Left lung (tissue), 14 donors: ENCODE data around the gene GPX7. TPM values are rescaled to one million over a fixed set of nuclear protein-coding genes. Genes with fewer than 3 reads are reported as not detected.
A peak's percentile ranks its signal among the peaks of the same experiment; 100 is the strongest.

ENCODE experiments used
- ATAC-seq: fragments of 200-7000 bp; cut with Tn5 transposase; one replicate; pipeline ENCODE4 v1.9.1; 2020; ENCODE audit warnings: moderate library complexity
- DNase-seq, 4 donors: peaks; one replicate each; pipeline ENCODE4 v3.0.0-alpha.2; 2013 to 2020
- H3K27ac ChIP-seq, 2 donors: fragments of 200-600 bp; sonication (generic) in 1 of 2; one replicate each; pipeline versions ENCODE4 v1.5.0 to v1.8.0; 2020 to 2021
- H3K27me3 ChIP-seq, 2 donors: fragments of 200-600 bp; sonication (generic) in 1 of 2; one replicate each; pipeline versions ENCODE4 v1.5.0 to v1.8.0; 2020 to 2021
- H3K36me3 ChIP-seq, 2 donors: fragments of 200-600 bp; sonication (generic) in 1 of 2; one replicate each; pipeline versions ENCODE4 v1.5.0 to v1.8.0; 2020 to 2021
- H3K4me1 ChIP-seq, 2 donors: fragments of 200-600 bp; one replicate each; pipeline ENCODE4 v1.8.0; 2021
- H3K4me3 ChIP-seq, 2 donors: fragments of 200-600 bp; sonication (generic) in 1 of 2; one replicate each; pipeline versions ENCODE4 v1.5.0 to v1.8.0; 2020 to 2021; ENCODE audit warnings: mild to moderate bottlenecking in 1 of 2
- H3K9me3 ChIP-seq, 2 donors: fragments of 200-600 bp; sonication (generic) in 1 of 2; one replicate each; pipeline versions ENCODE4 v1.5.0 to v1.8.0; 2020 to 2021
- CTCF ChIP-seq, 2 donors: fragments of 200-600 bp; sonication (generic) in 1 of 2; IDR thresholded peaks; one replicate each; pipeline versions ENCODE4 v1.5.0 to v1.8.0; 2021; ENCODE audit warnings: antibody characterized with exemption in 2 of 2
- intact Hi-C, 2 donors: fragments of 100-400 bp; cut with DNase I; formaldehyde crosslinking; loops; one replicate each; pipeline versions ENCODE4 v1.11.2 to v1.14.2; 2022
- long read RNA-seq, 12 donors: library from polyadenylated mRNA in 2 of 12; unstranded in 2 of 12; transcript quantifications; one replicate each; pipeline ENCODE4 v2.0.0 and lab custom pipeline, GENCODE V29; 2019 to 2026
- polyA plus RNA-seq, 6 donors: library from polyadenylated mRNA; unstranded; fragments of 120-200 nt; gene quantifications; one replicate each; pipeline ENCODE4 v1.2.1, GENCODE V29; 2013; ENCODE audit not compliant: insufficient read length in 6 of 6
- total RNA-seq, 2 donors: library from RNA; stranded (reverse); fragmentation: NEBNext Ultra II Directional; extraction: Animal tissue kit (Norgen Biotek cat#: 25700); gene quantifications; one replicate each; pipeline ENCODE4 v1.2.1, GENCODE V29; 2021
- donor health status: DM: no; HTN: yes; CAD: no.
- donor health status: DM: no; HTN: no; CAD: no.

GPX7 gene
- total RNA-seq (10 to 100 TPM; 12.6 to 22.4 TPM), polyA plus RNA-seq (10 to 100 TPM; 72.1 to 89.4 (median 78.4) TPM)
- long read RNA-seq, donor 1, transcript GPX7-201 (3 exons, 1,228 nt), result major isoform, 83 of 96 reads
- long read RNA-seq, donor 1, partial matches to known transcripts, result 10 of 96 reads
- long read RNA-seq, donor 1, other reads (novel, unspliced or antisense), result 0 of 96 reads
- long read RNA-seq, donor 2, transcript GPX7-201 (3 exons, 1,228 nt), result major isoform, 63 of 70 reads
- long read RNA-seq, donor 2, partial matches to known transcripts, result 6 of 70 reads
- long read RNA-seq, donor 2, other reads (novel, unspliced or antisense), result 0 of 70 reads
- long read RNA-seq, donor 3, transcript GPX7-201 (3 exons, 1,228 nt), result major isoform, 48 of 49 reads
- long read RNA-seq, donor 3, partial matches to known transcripts, result 0 of 49 reads
- long read RNA-seq, donor 3, other reads (novel, unspliced or antisense), result 0 of 49 reads
- long read RNA-seq, donor 4, transcript GPX7-201 (3 exons, 1,228 nt), result major isoform, 26 of 29 reads
- long read RNA-seq, donor 4, partial matches to known transcripts, result 1 of 29 reads
- long read RNA-seq, donor 4, other reads (novel, unspliced or antisense), result 2 of 29 reads
- long read RNA-seq, donor 5, transcript GPX7-202 (2 exons, 873 nt), result minor isoform, 7 of 62 reads
- long read RNA-seq, donor 5, transcript GPX7-201 (3 exons, 1,228 nt), result major isoform, 50 of 62 reads
- long read RNA-seq, donor 5, partial matches to known transcripts, result 5 of 62 reads
- long read RNA-seq, donor 5, other reads (novel, unspliced or antisense), result 0 of 62 reads
- long read RNA-seq, donor 6, transcript GPX7-201 (3 exons, 1,228 nt), result major isoform, 62 of 65 reads
- long read RNA-seq, donor 6, partial matches to known transcripts, result 0 of 65 reads
- long read RNA-seq, donor 6, other reads (novel, unspliced or antisense), result 0 of 65 reads
- long read RNA-seq, donor 7, transcript GPX7-201 (3 exons, 1,228 nt), result major isoform, 31 of 38 reads
- long read RNA-seq, donor 7, partial matches to known transcripts, result 6 of 38 reads
- long read RNA-seq, donor 7, other reads (novel, unspliced or antisense), result 0 of 38 reads
- long read RNA-seq, donor 8, transcript GPX7-201 (3 exons, 1,228 nt), result major isoform, 42 of 42 reads
- long read RNA-seq, donor 8, partial matches to known transcripts, result 0 of 42 reads
- long read RNA-seq, donor 8, other reads (novel, unspliced or antisense), result 0 of 42 reads
- long read RNA-seq, donor 9, partial matches to known transcripts, result 0 of 1 reads
- long read RNA-seq, donor 9, other reads (novel, unspliced or antisense), result 0 of 1 reads
- long read RNA-seq, donor 10, transcript GPX7-201 (3 exons, 1,228 nt), result major isoform, 16 of 17 reads
- long read RNA-seq, donor 10, partial matches to known transcripts, result 0 of 17 reads
- long read RNA-seq, donor 10, other reads (novel, unspliced or antisense), result 1 of 17 reads
- long read RNA-seq, donor 11, transcript GPX7-201 (3 exons, 1,228 nt), result major isoform, 22 of 25 reads
- long read RNA-seq, donor 11, partial matches to known transcripts, result 0 of 25 reads
- long read RNA-seq, donor 11, other reads (novel, unspliced or antisense), result 0 of 25 reads
- long read RNA-seq, donor 12, transcript GPX7-201 (3 exons, 1,228 nt), result major isoform, 32 of 42 reads
- long read RNA-seq, donor 12, partial matches to known transcripts, result 0 of 42 reads
- long read RNA-seq, donor 12, other reads (novel, unspliced or antisense), result 6 of 42 reads

DNA sequence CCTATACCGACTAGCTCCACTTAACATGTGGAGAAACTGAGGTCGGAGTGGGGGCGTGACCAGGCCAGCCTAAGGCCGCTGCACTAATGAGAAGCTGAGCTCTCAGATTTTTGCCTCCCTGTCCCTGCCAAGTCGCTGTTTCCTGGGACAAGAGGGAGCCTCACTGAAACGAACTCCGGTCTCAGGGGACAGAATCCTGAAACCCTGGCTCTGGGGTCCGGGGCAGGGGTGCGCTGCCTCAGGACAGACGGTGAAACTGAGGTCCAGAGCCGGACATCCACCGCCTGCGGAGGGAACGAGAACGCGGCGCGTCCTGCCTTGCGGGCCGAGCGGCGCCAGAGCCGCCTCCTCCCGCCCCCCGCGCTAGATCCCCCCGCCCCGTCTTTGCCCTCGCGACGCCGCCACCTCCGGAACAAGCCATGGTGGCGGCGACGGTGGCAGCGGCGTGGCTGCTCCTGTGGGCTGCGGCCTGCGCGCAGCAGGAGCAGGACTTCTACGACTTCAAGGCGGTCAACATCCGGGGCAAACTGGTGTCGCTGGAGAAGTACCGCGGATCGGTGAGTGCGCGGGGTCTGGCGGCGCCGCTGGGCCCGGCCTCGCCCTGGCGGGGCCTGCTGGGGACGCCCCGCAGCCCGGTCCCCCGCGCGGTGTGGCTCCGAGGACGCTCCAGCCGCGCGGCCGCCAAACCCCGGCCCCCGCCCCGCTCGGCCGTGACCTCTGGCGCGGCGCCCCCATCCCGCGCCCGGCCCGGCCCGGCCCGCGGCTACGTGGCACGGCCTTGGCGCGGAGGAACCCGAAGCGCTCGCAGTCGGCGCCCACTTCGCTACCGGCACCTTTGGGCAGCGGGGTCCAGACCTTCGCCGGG lies at the start of gene GPX7:
Gene GPX7 (plus strand): TSS at position 381 of the 865 bp plus-strand sequence. CDS start 39 bp downstream, at position 420.
- H3K4me1 ChIP-seq, result peaks cover 7 to 34% of the 10 kb centered on the region in 2 donors
- H3K27me3 ChIP-seq, result no peaks in the 10 kb centered on the region
- peak; percentile 78 for ATAC-seq
- no peak for TF ChIP-seq CTCF (IDR thresholded peaks at IDR 0.05)
- intact Hi-C loops, result no loop called here
- no peaks in the 10 kb centered on the region for H3K9me3 ChIP-seq
- DNase-seq, result peak; percentile 47 to 86 (median 58)
- peak within 1 kb of the TSS; percentile 62 to 67 for H3K27ac ChIP-seq
- H3K4me3 ChIP-seq, result peak within 1 kb of the TSS; percentile 36 to 53
- H3K36me3 ChIP-seq, result peaks cover 0 to 12% of the 10 kb centered on the region in 2 donors

- H3K9me3 ChIP-seq, result no peaks in the 10 kb centered on the region
- intact Hi-C loops, result no loop called here
- TF ChIP-seq CTCF (IDR thresholded peaks at IDR 0.05), result no peak
- no peaks in the 10 kb centered on the region for H3K27me3 ChIP-seq
- peak; percentile 83 for ATAC-seq
- no peaks in the 10 kb centered on the region for H3K36me3 ChIP-seq
- H3K4me3 ChIP-seq, result peak within 1 kb of the TSS; percentile 89 to 96
- DNase-seq, result peak; percentile 80 to 95 (median 92)
- H3K27ac ChIP-seq, result peak within 1 kb of the TSS; percentile 84 to 93
- peaks cover 5 to 33% of the 10 kb centered on the region in 2 donors for H3K4me1 ChIP-seq
Observed at GRCh38 chr1:52552505-52553361, 49.4 kb upstream of the GPX7 start, which contains the start of gene TUT4. Gene TUT4, minus strand, starts transcription at chr1:52553092. Its CDS starts 26,812 bp downstream, at chr1:52526280.

GRCh38 chr1:52553362-52554266 lies 48.6 kb upstream of the GPX7 start:
- TF ChIP-seq CTCF (IDR thresholded peaks at IDR 0.05), result no peak
- Histone ChIP-seq H3K9me3 (no peaks in the 10 kb centered on the region), H3K36me3 (no peaks in the 10 kb centered on the region), H3K4me3 (peak overlapping the region; percentile 89 to 96), H3K4me1 (peaks cover 5 to 33% of the 10 kb centered on the region in 2 donors), H3K27me3 (no peaks in the 10 kb centered on the region), H3K27ac (peak overlapping the region; percentile 84 to 93)
- ATAC-seq (peak; percentile 92), DNase-seq (peak; percentile 89 to 96 (median 91))
- intact Hi-C loops, result no loop called here
